Sigmoid colon (tissue), 4 donors: ENCODE data around the gene BOD1.

ENCODE experiments used
- EP300 ChIP-seq, 4 donors: sonication (generic); formaldehyde crosslinking; IDR thresholded peaks; one replicate each; pipeline ENCODE4 v1.6.1; 2017; ENCODE audit warnings: antibody characterized with exemption in 4 of 4
- POLR2A ChIP-seq, 2 donors: fragments of 450-650 bp; IDR thresholded peaks; one replicate each; pipeline ENCODE4 v1.6.1; 2016; ENCODE audit warnings: antibody characterized with exemption in 2 of 2, mild to moderate bottlenecking in 2 of 2, moderate library complexity in 2 of 2

DNA sequence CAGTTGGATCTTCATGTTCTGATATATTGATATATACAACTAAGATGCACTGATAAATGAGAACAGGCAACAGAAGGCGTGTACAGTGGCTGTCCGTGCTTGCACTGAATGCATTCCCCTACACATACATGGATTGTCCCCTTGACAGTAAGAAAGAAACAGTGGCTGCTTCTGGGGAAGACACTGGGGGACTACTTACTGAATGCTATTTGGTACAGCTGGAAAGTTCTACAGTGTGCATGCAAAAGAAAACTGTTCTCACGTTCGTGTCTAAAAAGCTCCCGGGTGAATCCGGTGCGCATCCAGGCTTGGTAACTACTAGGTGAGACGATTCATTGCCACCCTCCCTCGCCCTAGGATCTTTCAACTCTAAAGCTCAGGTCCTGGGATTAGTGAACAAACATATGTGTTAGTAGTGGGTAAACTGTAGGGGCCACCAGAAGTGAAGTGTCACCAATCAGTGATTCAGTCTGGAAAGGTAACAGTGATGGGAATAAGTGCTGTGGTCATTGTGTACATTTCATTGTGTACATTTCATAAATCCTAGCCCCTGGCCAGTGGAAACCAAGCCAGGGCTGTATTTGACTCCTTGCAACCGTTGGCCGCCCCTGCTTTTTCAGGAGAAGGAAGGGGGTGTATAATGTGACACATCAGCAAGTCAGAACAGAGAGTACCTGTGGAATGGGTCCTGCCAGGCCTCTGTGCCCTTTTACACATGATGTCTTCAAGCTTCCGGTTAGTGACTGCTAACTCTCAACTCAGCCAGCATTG lies 46.3 kb upstream of the BOD1 start:
- no peak for TF ChIP-seq EP300 (IDR thresholded peaks at IDR 0.05)
- TF ChIP-seq POLR2A (IDR thresholded peaks at IDR 0.05): no peak
